OCI-LY3 (cell line): ENCODE results near the gene FBP1.

ENCODE experiments used
- H2AFZ ChIP-seq: fragments of 200-600, 300-600 bp; shearing (Covaris generic); 2 replicates; pipeline ENCODE4 v1.6.0; 2014; ENCODE audit warnings: antibody characterized with exemption, low read depth, low read length
- H3K27ac ChIP-seq: fragments of 200-600, 300-600 bp; sonication (generic); 2 replicates; pipeline ENCODE4 v1.5.1; 2014; ENCODE audit warnings: mild to moderate bottlenecking, low read length, moderate library complexity, mixed read lengths
- H3K27me3 ChIP-seq: fragments of 200-600, 300-600 bp; sonication (generic); 2 replicates; pipeline ENCODE4 v1.6.1; 2014; ENCODE audit warnings: low read depth, low read length, mixed read lengths
- H3K36me3 ChIP-seq: fragments of 200-600, 300-600 bp; sonication (generic); replicated peaks from 2 replicates; pipeline ENCODE3; 2014; ENCODE audit warnings: low read depth, low read length, mixed read lengths
- H3K4me1 ChIP-seq: fragments of 300-600, 200-600 bp; sonication (generic); 2 replicates; pipeline ENCODE4 v1.6.1; 2014; ENCODE audit warnings: low read length, mixed read lengths
- H3K4me2 ChIP-seq: fragments of 200-600, 300-600 bp; sonication (generic); 2 replicates; pipeline ENCODE4 v1.6.1; 2014; ENCODE audit warnings: low read length, mixed read lengths
- H3K4me3 ChIP-seq: fragments of 300-600, 200-600 bp; sonication (generic); 2 replicates; pipeline ENCODE4 v1.5.1; 2014; ENCODE audit warnings: antibody characterized with exemption, mild to moderate bottlenecking, low read length, moderate library complexity
- H3K79me2 ChIP-seq: fragments of 300-600, 200-600 bp; shearing (Covaris generic); 2 replicates; pipeline ENCODE4 v1.6.1; 2014; ENCODE audit warnings: mild to moderate bottlenecking, low read length, mixed read lengths
- H3K9ac ChIP-seq: fragments of 300-600, 200-600 bp; shearing (Covaris generic); 2 replicates; pipeline ENCODE4 v1.6.0; 2014; ENCODE audit warnings: mild to moderate bottlenecking, low read length, moderate library complexity
- H3K9me3 ChIP-seq: fragments of 200-600, 300-600 bp; shearing (Covaris generic); 2 replicates; pipeline ENCODE4 v1.6.1; 2014; ENCODE audit warnings: low read length, mixed read lengths; ENCODE audit not compliant: insufficient read depth
- H4K20me1 ChIP-seq: fragments of 200-600, 300-600 bp; sonication (generic); 2 replicates; pipeline ENCODE4 v1.6.1; 2016; ENCODE audit warnings: low read length, mixed read lengths; ENCODE audit not compliant: insufficient read depth
- EZH2phosphoT487 ChIP-seq: fragments of 200-600 bp; shearing (Covaris generic); IDR thresholded peaks from 2 replicates; pipeline ENCODE4 v1.6.1; 2018; ENCODE audit warnings: antibody characterized with exemption, mixed run types, low read depth
- TF ChIP-seq, protein P1 (sequence below): fragments of 200-600, 300-600 bp; sonication (generic); IDR thresholded peaks from 2 replicates; pipeline ENCODE4 v1.5.1; 2014; ENCODE audit warnings: antibody characterized with exemption, low read length, low read depth

The FBP1 gene

DNA sequence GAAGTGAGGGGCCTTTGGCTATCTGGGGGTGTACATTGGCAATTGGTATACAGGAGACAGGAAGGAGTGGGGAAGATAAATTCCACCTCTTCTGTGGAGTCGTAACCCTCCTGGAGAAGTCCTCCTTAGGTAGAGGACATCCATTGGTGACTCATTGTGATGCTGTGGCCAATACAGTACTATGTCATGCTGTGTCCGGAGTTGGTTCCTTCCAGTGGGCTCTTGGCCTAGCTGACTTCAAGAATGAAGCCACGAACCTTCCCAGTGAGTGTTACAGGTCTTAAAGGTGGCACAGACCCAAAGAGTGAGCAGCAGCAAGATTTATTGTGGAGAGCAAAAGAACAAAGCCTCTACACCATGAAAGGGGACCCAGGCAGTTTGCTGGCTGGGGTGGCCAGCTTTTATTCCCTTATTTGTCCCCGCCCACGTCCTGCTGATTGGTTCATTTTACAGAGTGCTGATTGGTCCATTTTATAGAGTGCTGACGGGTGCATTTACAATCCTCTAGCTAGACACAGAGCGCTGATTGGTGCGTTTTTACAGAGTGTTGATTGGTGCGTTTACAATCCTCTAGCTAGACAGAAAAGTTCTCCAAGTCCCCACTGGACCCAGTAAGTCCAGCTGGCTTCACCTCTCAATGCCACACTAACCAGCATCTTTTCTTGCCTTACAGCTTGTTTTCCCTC is 37.3 kb upstream of the FBP1 start:
- Histone ChIP-seq H3K4me1 (peaks cover 17% of the 10 kb centered on the region), H3K27me3 (peaks cover 21% of the 10 kb centered on the region), H3K9me3 (no peaks in the 10 kb centered on the region), H3K9ac (no peak overlapping the region), H3K36me3 (no peaks in the 10 kb centered on the region), H2AFZ (no peak overlapping the region), H4K20me1 (no peaks in the 10 kb centered on the region), H3K4me3 (no peak overlapping the region), H3K4me2 (no peak overlapping the region), H3K79me2 (no peaks in the 10 kb centered on the region), H3K27ac (no peak overlapping the region)
- no peak for TF ChIP-seq EZH2phosphoT487
- TF ChIP-seq, protein P1, sequence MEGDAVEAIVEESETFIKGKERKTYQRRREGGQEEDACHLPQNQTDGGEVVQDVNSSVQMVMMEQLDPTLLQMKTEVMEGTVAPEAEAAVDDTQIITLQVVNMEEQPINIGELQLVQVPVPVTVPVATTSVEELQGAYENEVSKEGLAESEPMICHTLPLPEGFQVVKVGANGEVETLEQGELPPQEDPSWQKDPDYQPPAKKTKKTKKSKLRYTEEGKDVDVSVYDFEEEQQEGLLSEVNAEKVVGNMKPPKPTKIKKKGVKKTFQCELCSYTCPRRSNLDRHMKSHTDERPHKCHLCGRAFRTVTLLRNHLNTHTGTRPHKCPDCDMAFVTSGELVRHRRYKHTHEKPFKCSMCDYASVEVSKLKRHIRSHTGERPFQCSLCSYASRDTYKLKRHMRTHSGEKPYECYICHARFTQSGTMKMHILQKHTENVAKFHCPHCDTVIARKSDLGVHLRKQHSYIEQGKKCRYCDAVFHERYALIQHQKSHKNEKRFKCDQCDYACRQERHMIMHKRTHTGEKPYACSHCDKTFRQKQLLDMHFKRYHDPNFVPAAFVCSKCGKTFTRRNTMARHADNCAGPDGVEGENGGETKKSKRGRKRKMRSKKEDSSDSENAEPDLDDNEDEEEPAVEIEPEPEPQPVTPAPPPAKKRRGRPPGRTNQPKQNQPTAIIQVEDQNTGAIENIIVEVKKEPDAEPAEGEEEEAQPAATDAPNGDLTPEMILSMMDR = no peak

DNA sequence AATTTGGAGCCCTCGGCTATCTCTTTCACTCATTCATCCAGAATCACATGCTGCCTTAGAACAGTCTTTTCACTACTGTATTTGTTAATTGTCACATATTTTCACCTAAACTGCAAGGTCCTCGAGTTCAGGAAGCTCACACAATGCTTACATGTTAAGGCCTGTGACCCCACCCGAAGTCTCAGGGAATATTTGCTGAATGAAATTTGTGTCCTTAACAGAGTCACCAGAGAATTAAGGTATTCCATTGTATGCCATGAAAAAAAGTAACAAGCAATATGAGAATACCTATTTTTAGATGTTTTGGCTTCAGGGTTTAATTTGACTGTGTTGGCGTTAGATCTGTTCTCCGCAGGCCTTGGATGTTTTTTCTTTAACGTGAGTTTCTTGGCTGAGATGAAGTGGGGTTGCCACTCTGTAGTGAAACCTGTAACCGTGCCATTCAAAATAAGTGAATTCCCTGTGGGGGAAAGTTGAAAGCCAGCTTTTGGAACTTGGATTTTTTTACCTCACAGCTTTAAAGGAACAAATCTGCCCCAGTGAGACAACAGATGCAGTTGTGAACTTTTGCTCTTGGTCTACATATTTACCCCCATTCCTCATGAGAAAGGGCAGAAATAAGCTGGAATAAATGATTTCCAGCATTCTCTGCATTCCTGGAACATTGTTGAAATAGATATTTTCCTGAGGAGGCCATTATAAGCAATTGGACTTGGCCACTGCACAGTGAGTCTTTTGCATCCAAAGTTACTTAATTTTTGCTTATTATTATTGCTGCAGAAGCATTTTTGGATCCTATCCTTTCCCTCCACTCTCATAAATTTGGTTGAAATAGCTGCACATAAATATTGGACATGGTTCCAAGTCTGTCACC is 35.9 kb upstream of the FBP1 start:
- Histone ChIP-seq H4K20me1 (no peaks in the 10 kb centered on the region), H2AFZ (no peak overlapping the region), H3K4me2 (no peak overlapping the region), H3K27ac (no peak overlapping the region), H3K9ac (no peak overlapping the region), H3K36me3 (no peaks in the 10 kb centered on the region), H3K79me2 (no peaks in the 10 kb centered on the region), H3K27me3 (peaks cover 21% of the 10 kb centered on the region), H3K9me3 (no peaks in the 10 kb centered on the region), H3K4me1 (peaks cover 4% of the 10 kb centered on the region), H3K4me3 (no peak overlapping the region)
- TF ChIP-seq, protein P1 = no peak
- TF ChIP-seq EZH2phosphoT487 = no peak

DNA sequence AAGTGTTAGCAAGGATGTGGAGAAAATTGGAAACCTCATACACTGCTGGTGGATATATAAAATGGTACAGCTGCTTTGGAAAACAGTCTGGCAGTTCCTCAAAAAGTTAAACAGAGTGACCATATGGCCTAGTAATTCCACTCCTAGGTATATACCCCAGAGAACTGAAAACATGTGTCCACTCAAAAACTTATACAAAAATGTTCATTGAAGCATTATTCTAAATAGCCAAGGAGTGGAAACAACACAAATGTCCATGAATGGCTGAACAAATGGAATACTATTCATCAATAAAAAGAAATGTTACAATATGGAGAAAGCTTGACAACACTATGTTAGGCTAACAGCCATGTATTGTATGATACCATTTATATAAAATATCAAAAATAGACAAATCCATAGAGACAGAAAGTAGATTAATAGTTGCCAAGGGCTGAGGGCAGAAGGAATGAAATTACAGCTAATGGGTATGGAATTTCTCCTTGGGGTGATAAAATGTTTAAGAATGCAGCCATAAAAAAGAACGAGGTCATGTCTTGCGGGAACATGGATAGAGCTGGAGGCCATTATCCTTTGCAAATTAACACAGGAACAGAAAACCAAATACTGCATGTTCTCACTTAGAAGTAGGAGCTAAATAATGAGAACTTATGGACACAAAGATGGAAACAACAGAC is 33.6 kb upstream of the FBP1 start:
- Histone ChIP-seq H4K20me1 (no peaks in the 10 kb centered on the region), H3K36me3 (no peaks in the 10 kb centered on the region), H3K9ac (no peak overlapping the region), H2AFZ (no peak overlapping the region), H3K79me2 (no peaks in the 10 kb centered on the region), H3K27ac (no peak overlapping the region), H3K9me3 (no peaks in the 10 kb centered on the region), H3K4me1 (peaks cover 8% of the 10 kb centered on the region), H3K4me2 (no peak overlapping the region), H3K4me3 (no peak overlapping the region), H3K27me3 (peaks cover under 1% of the 10 kb centered on the region; the same call in 1 of the 2 replicates)
- TF ChIP-seq, protein P1 = no peak
- TF ChIP-seq EZH2phosphoT487 = no peak
